Measurements from ENCODE around the gene FMO1.
A peak's percentile ranks its signal among the peaks of the same experiment; 100 is the strongest.
"Not testable (repeated sequence)": the region's sequence is repeated elsewhere in the genome, so short reads cannot be mapped to it uniquely, and the experiment has no call there.

FMO1 gene

GRCh38 chr1:171221665-171222591 lies 26.4 kb upstream of the FMO1 start:
- Mint-ChIP-seq H3K36me3 (no peaks in the 10 kb centered on the region), H3K27me3 (no peaks in the 10 kb centered on the region), H3K4me3 (no peak overlapping the region), H3K4me1 (no peaks in the 10 kb centered on the region), H3K9me3 (no peaks in the 10 kb centered on the region), H3K27ac (no peak overlapping the region)
- DNase-seq (ENCODE audit: low spot score in 2 of 2), result no peak
- no peak for ATAC-seq (ENCODE audit: low read depth)

GRCh38 chr1:171222936-171223335 lies 25.4 kb upstream of the FMO1 start:
- Mint-ChIP-seq H3K4me3 (no peak overlapping the region), H3K4me1 (no peaks in the 10 kb centered on the region), H3K36me3 (no peaks in the 10 kb centered on the region), H3K27ac (no peak overlapping the region), H3K27me3 (no peaks in the 10 kb centered on the region), H3K9me3 (no peaks in the 10 kb centered on the region)
- no peak for DNase-seq (ENCODE audit: low spot score in 2 of 2)
- no peak for ATAC-seq (ENCODE audit: low read depth)

GRCh38 chr1:171224257-171224656 lies 24.0 kb upstream of the FMO1 start:
- not testable (repeated sequence) for H3K36me3 Mint-ChIP-seq; DNase-seq (ENCODE audit: low spot score in 2 of 2); H3K4me3 Mint-ChIP-seq; H3K4me1 Mint-ChIP-seq; H3K27me3 Mint-ChIP-seq; H3K9me3 Mint-ChIP-seq; ATAC-seq (ENCODE audit: low read depth); H3K27ac Mint-ChIP-seq

- H3K36me3 Mint-ChIP-seq, result no peaks in the 10 kb centered on the region
- ATAC-seq (ENCODE audit: low read depth) (peak; percentile 39), DNase-seq (ENCODE audit: low spot score in 2 of 2) (no peak)
- peaks cover 2% of the 10 kb centered on the region for H3K27me3 Mint-ChIP-seq
- H3K27ac Mint-ChIP-seq, result no peak overlapping the region
- H3K4me1 Mint-ChIP-seq, result no peaks in the 10 kb centered on the region
- H3K9me3 Mint-ChIP-seq, result no peaks in the 10 kb centered on the region
- no peak overlapping the region for H3K4me3 Mint-ChIP-seq
Observed at GRCh38 chr1:171226747-171227370, 21.4 kb upstream of the FMO1 start.

GRCh38 chr1:171231326-171231725 lies 17.0 kb upstream of the FMO1 start:
- H3K4me3 Mint-ChIP-seq, result no peak overlapping the region
- no peak overlapping the region for H3K27ac Mint-ChIP-seq
- DNase-seq (ENCODE audit: low spot score in 2 of 2) (no peak), ATAC-seq (ENCODE audit: low read depth) (no peak)
- no peaks in the 10 kb centered on the region for H3K36me3 Mint-ChIP-seq
- no peaks in the 10 kb centered on the region for H3K4me1 Mint-ChIP-seq
- H3K9me3 Mint-ChIP-seq, result peaks cover 4% of the 10 kb centered on the region
- H3K27me3 Mint-ChIP-seq, result peaks cover 2% of the 10 kb centered on the region

- Mint-ChIP-seq H3K4me3 (no peak overlapping the region), H3K36me3 (no peaks in the 10 kb centered on the region), H3K27me3 (peaks cover 7% of the 10 kb centered on the region), H3K27ac (no peak overlapping the region), H3K4me1 (no peaks in the 10 kb centered on the region), H3K9me3 (peaks cover 4% of the 10 kb centered on the region)
- no peak for ATAC-seq (ENCODE audit: low read depth)
- DNase-seq (ENCODE audit: low spot score in 2 of 2), result no peak
Observed at GRCh38 chr1:171233183-171233582, 15.1 kb upstream of the FMO1 start.

- not testable (repeated sequence) for H3K4me1 Mint-ChIP-seq; H3K36me3 Mint-ChIP-seq; H3K4me3 Mint-ChIP-seq; DNase-seq (ENCODE audit: low spot score in 2 of 2); ATAC-seq (ENCODE audit: low read depth); H3K27ac Mint-ChIP-seq
- Mint-ChIP-seq H3K9me3 (peaks cover 15% of the 10 kb centered on the region), H3K27me3 (peaks cover 18% of the 10 kb centered on the region)
Observed at GRCh38 chr1:171236231-171236630, 12.1 kb upstream of the FMO1 start.

GRCh38 chr1:171243878-171244277 lies 4.4 kb upstream of the FMO1 start:
- H3K36me3 Mint-ChIP-seq, result peaks cover 5% of the 10 kb centered on the region
- ATAC-seq (ENCODE audit: low read depth) (no peak), DNase-seq (ENCODE audit: low spot score in 2 of 2) (no peak)
- no peak overlapping the region for H3K4me3 Mint-ChIP-seq
- peaks cover 9% of the 10 kb centered on the region for H3K27me3 Mint-ChIP-seq
- H3K27ac Mint-ChIP-seq, result no peak overlapping the region
- peaks cover 9% of the 10 kb centered on the region for H3K9me3 Mint-ChIP-seq
- no peaks in the 10 kb centered on the region for H3K4me1 Mint-ChIP-seq

GRCh38 chr1:171245458-171246064 lies 2.7 kb upstream of the FMO1 start:
- Mint-ChIP-seq H3K4me3 (no peak overlapping the region), H3K27ac (no peak overlapping the region), H3K36me3 (no peaks in the 10 kb centered on the region), H3K4me1 (no peaks in the 10 kb centered on the region), H3K27me3 (peaks cover 4% of the 10 kb centered on the region), H3K9me3 (no peaks in the 10 kb centered on the region)
- no peak for DNase-seq (ENCODE audit: low spot score in 2 of 2)
- ATAC-seq (ENCODE audit: low read depth), result peak; percentile 52

- Mint-ChIP-seq H3K27ac (no peak overlapping the region), H3K9me3 (no peaks in the 10 kb centered on the region), H3K27me3 (peaks cover 8% of the 10 kb centered on the region), H3K4me3 (no peak overlapping the region), H3K4me1 (peaks cover 9% of the 10 kb centered on the region), H3K36me3 (no peaks in the 10 kb centered on the region)
- DNase-seq (ENCODE audit: low spot score in 2 of 2) (no peak), ATAC-seq (ENCODE audit: low read depth) (no peak)
Observed at GRCh38 chr1:171247501-171247900, 793 bp upstream of the FMO1 start.

GRCh38 chr1:171248841-171249240 lies 547 bp downstream of the FMO1 start:
- ATAC-seq (ENCODE audit: low read depth) (no peak), DNase-seq (ENCODE audit: low spot score in 2 of 2) (no peak)
- Mint-ChIP-seq H3K4me1 (peaks cover 12% of the 10 kb centered on the region), H3K9me3 (no peaks in the 10 kb centered on the region), H3K27me3 (peaks cover 7% of the 10 kb centered on the region), H3K27ac (no peak overlapping the region), H3K36me3 (no peaks in the 10 kb centered on the region), H3K4me3 (no peak overlapping the region)

GRCh38 chr1:171250263-171250662 lies 2.0 kb downstream of the FMO1 start:
- no peaks in the 10 kb centered on the region for H3K36me3 Mint-ChIP-seq
- H3K27me3 Mint-ChIP-seq, result peaks cover 11% of the 10 kb centered on the region
- no peak for DNase-seq (ENCODE audit: low spot score in 2 of 2)
- H3K4me3 Mint-ChIP-seq, result no peak overlapping the region
- ATAC-seq (ENCODE audit: low read depth), result no peak
- peaks cover 12% of the 10 kb centered on the region for H3K4me1 Mint-ChIP-seq
- H3K9me3 Mint-ChIP-seq, result no peaks in the 10 kb centered on the region
- no peak overlapping the region for H3K27ac Mint-ChIP-seq

GRCh38 chr1:171251042-171251951 lies 3.0 kb downstream of the FMO1 start:
- ATAC-seq (ENCODE audit: low read depth), result peak; percentile 41
- peak overlapping the region; percentile 14 for H3K27ac Mint-ChIP-seq
- no peaks in the 10 kb centered on the region for H3K9me3 Mint-ChIP-seq
- H3K36me3 Mint-ChIP-seq, result no peaks in the 10 kb centered on the region
- peak overlapping the region; percentile 92 for H3K4me3 Mint-ChIP-seq
- peaks cover 12% of the 10 kb centered on the region for H3K4me1 Mint-ChIP-seq
- DNase-seq (ENCODE audit: low spot score in 2 of 2), result no peak
- H3K27me3 Mint-ChIP-seq, result peaks cover 13% of the 10 kb centered on the region
